HepG2 (cell line): ENCODE results near the gene PHLPP2. TPM values are rescaled to one million over a fixed set of nuclear protein-coding genes. Genes with fewer than 3 reads are reported as not detected.
A peak's percentile ranks its signal among the peaks of the same experiment; 100 is the strongest.

Source experiments
- ATF7 ChIP-seq, 2 experiments: fragments of 450-650 bp in 1 of 2; sonication (generic) in 1 of 2; formaldehyde crosslinking in 1 of 2; IDR thresholded peaks; 2 replicates each; pipeline versions ENCODE4 v1.4.0 to v1.6.1; 2016 to 2020; ENCODE audit warnings: antibody characterized with exemption in 1 of 2, mild to moderate bottlenecking in 1 of 2, missing genetic modification reagents in 1 of 2
- CEBPG ChIP-seq: IDR thresholded peaks from 2 replicates; pipeline ENCODE4 v1.6.1; 2016
- CHD2 ChIP-seq: IDR thresholded peaks from 2 replicates; pipeline ENCODE4 v1.6.1; 2011; ENCODE audit warnings: low read depth, low read length, improper control_type of control experiment
- GFI1 ChIP-seq: sonication (generic); formaldehyde crosslinking; IDR thresholded peaks from 2 replicates; pipeline ENCODE4 v1.5.0; 2020; ENCODE audit warnings: missing genetic modification reagents, mild to moderate bottlenecking, borderline replicate concordance
- ISL2 ChIP-seq: sonication (generic); formaldehyde crosslinking; IDR thresholded peaks from 2 replicates; pipeline ENCODE4 v1.5.0; 2020; ENCODE audit warnings: missing genetic modification reagents
- MYNN ChIP-seq: sonication (generic); formaldehyde crosslinking; IDR thresholded peaks from 2 replicates; pipeline ENCODE4 v1.4.0; 2020; ENCODE audit warnings: mild to moderate bottlenecking, low read depth, missing genetic modification reagents
- NCOA5 ChIP-seq: sonication (generic); formaldehyde crosslinking; IDR thresholded peaks from 2 replicates; pipeline ENCODE4 v1.4.0; 2020; ENCODE audit warnings: missing genetic modification reagents
- POLR2G ChIP-seq: fragments of 200-400 bp; formaldehyde crosslinking; IDR thresholded peaks from 2 replicates; pipeline ENCODE4 v1.6.1; 2018; ENCODE audit warnings: mild to moderate bottlenecking, low read depth, low read length, moderate library complexity
- ZBTB38 ChIP-seq: sonication (generic); formaldehyde crosslinking; IDR thresholded peaks from 2 replicates; pipeline ENCODE4 v1.5.1; 2020; ENCODE audit warnings: mild to moderate bottlenecking, missing genetic modification reagents
- ZNF326 ChIP-seq: sonication (generic); formaldehyde crosslinking; IDR thresholded peaks from 2 replicates; pipeline ENCODE4 v1.4.0; 2020; ENCODE audit warnings: missing genetic modification reagents, borderline replicate concordance
- ZNF510 ChIP-seq: sonication (generic); formaldehyde crosslinking; IDR thresholded peaks from 2 replicates; pipeline ENCODE4 v1.4.0; 2020; ENCODE audit warnings: low read depth, mild to moderate bottlenecking, missing genetic modification reagents
- ZNF563 ChIP-seq: sonication (generic); formaldehyde crosslinking; IDR thresholded peaks from 2 replicates; pipeline ENCODE4 v1.8.0; 2022; ENCODE audit warnings: mild to moderate bottlenecking, moderate library complexity, missing genetic modification reagents
- ZNF788 ChIP-seq: sonication (generic); formaldehyde crosslinking; IDR thresholded peaks from 2 replicates; pipeline ENCODE4 v1.5.0; 2020; ENCODE audit warnings: mild to moderate bottlenecking, missing genetic modification reagents, borderline replicate concordance
- polyA plus RNA-seq, 8 experiments: library from polyadenylated mRNA; depleted of rRNA in 3 of 8; stranded (reverse) in 7 of 8; unstranded in 1 of 8; fragments of >200 nt; fragmentation: Illumina TruSeq in 4 of 8; extraction: Trizol in 4 of 8; gene quantifications; 2 replicates each; pipeline versions ENCODE4 v1.2.1 to v1.2.3, GENCODE V29; 2011 to 2016; ENCODE audit warnings: low read depth in 4 of 8, missing spikeins in 1 of 8, mixed read lengths in 1 of 8; ENCODE audit not compliant: insufficient read depth in 1 of 8
- total RNA-seq, 5 experiments: library from RNA; depleted of rRNA; stranded (reverse); fragments of >200 nt; fragmentation: Illumina TruSeq; extraction: Trizol; gene quantifications; 2 replicates each; pipeline ENCODE4 v1.2.3, GENCODE V29; 2016; ENCODE audit warnings: low read depth in 1 of 5
- TF ChIP-seq, protein P1 (sequence below): sonication (generic); formaldehyde crosslinking; IDR thresholded peaks from 2 replicates; pipeline ENCODE4 v1.4.0; 2020; ENCODE audit warnings: mild to moderate bottlenecking, missing genetic modification reagents, borderline replicate concordance
- TF ChIP-seq, protein P2 (sequence below): sonication (generic); formaldehyde crosslinking; IDR thresholded peaks from 2 replicates; pipeline ENCODE4 v1.4.0; 2020; ENCODE audit warnings: missing genetic modification reagents
- TF ChIP-seq, protein P3 (sequence below): sonication (generic); formaldehyde crosslinking; IDR thresholded peaks from 2 replicates; pipeline ENCODE4 v1.4.0; 2020; ENCODE audit warnings: missing genetic modification reagents
- TF ChIP-seq, protein P4 (sequence below): sonication (generic); formaldehyde crosslinking; IDR thresholded peaks from 2 replicates; pipeline ENCODE4 v1.5.0; 2020; ENCODE audit warnings: mild to moderate bottlenecking, missing genetic modification reagents
- TF ChIP-seq, protein P5 (sequence below): sonication (generic); formaldehyde crosslinking; IDR thresholded peaks from 2 replicates; pipeline ENCODE4 v1.4.0; 2020; ENCODE audit warnings: missing genetic modification reagents, borderline replicate concordance

PHLPP2 gene
- total and polyA plus RNA-seq, 2 of the 13 experiments (the other 11 are each of a cell fraction or from before 2014, with no cell fraction given): 8.9 TPM

DNA sequence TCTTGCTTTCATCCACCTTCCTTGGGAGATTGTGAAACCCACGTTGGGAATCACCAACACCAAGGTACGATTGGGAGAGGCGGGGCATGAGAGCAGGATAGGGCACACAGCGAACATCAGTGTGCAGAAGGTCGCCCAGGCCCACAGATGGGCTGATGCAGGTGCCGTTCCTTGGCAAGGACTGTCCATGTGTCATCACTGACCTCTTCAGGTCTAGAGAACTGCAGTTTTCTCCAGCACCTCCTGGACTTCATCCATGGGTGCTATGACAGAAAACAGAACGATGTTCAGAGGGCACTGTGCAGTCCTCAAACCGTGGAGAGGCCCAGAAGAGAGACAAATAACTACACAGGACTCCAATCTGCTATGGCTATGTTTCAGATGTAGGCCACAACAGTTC lies 123.7 kb downstream of the PHLPP2 start (continued):
- TF ChIP-seq, protein P1, sequence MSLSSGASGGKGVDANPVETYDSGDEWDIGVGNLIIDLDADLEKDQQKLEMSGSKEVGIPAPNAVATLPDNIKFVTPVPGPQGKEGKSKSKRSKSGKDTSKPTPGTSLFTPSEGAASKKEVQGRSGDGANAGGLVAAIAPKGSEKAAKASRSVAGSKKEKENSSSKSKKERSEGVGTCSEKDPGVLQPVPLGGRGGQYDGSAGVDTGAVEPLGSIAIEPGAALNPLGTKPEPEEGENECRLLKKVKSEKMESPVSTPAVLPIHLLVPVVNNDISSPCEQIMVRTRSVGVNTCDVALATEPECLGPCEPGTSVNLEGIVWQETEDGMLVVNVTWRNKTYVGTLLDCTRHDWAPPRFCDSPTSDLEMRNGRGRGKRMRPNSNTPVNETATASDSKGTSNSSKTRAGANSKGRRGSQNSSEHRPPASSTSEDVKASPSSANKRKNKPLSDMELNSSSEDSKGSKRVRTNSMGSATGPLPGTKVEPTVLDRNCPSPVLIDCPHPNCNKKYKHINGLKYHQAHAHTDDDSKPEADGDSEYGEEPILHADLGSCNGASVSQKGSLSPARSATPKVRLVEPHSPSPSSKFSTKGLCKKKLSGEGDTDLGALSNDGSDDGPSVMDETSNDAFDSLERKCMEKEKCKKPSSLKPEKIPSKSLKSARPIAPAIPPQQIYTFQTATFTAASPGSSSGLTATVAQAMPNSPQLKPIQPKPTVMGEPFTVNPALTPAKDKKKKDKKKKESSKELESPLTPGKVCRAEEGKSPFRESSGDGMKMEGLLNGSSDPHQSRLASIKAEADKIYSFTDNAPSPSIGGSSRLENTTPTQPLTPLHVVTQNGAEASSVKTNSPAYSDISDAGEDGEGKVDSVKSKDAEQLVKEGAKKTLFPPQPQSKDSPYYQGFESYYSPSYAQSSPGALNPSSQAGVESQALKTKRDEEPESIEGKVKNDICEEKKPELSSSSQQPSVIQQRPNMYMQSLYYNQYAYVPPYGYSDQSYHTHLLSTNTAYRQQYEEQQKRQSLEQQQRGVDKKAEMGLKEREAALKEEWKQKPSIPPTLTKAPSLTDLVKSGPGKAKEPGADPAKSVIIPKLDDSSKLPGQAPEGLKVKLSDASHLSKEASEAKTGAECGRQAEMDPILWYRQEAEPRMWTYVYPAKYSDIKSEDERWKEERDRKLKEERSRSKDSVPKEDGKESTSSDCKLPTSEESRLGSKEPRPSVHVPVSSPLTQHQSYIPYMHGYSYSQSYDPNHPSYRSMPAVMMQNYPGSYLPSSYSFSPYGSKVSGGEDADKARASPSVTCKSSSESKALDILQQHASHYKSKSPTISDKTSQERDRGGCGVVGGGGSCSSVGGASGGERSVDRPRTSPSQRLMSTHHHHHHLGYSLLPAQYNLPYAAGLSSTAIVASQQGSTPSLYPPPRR (CRISPR knock-in tag): no peak
- TF ChIP-seq, protein P2, sequence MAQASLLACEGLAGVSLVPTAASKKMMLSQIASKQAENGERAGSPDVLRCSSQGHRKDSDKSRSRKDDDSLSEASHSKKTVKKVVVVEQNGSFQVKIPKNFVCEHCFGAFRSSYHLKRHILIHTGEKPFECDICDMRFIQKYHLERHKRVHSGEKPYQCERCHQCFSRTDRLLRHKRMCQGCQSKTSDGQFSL (CRISPR knock-in tag): no peak
- TF ChIP-seq ZNF563 (no peak), POLR2G (no peak), MYNN (CRISPR knock-in tag) (no peak), CEBPG (CRISPR knock-in tag) (no peak; the same call in 1 of the 2 replicates), ISL2 (no peak), CHD2 (no peak), ATF7 (IDR thresholded peaks at IDR 0.05) (no peak), ATF7 (CRISPR knock-in tag; IDR thresholded peaks at IDR 0.05) (no peak), ZNF788 (CRISPR knock-in tag) (peak; percentile 34; the same call in 1 of the 2 replicates), ZNF510 (CRISPR knock-in tag) (no peak), ZBTB38 (peak; percentile 92), NCOA5 (CRISPR knock-in tag) (no peak), ZNF326 (no peak), GFI1 (no peak)
- TF ChIP-seq, protein P3, sequence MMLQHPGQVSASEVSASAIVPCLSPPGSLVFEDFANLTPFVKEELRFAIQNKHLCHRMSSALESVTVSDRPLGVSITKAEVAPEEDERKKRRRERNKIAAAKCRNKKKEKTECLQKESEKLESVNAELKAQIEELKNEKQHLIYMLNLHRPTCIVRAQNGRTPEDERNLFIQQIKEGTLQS (CRISPR knock-in tag): no peak
- TF ChIP-seq, protein P4, sequence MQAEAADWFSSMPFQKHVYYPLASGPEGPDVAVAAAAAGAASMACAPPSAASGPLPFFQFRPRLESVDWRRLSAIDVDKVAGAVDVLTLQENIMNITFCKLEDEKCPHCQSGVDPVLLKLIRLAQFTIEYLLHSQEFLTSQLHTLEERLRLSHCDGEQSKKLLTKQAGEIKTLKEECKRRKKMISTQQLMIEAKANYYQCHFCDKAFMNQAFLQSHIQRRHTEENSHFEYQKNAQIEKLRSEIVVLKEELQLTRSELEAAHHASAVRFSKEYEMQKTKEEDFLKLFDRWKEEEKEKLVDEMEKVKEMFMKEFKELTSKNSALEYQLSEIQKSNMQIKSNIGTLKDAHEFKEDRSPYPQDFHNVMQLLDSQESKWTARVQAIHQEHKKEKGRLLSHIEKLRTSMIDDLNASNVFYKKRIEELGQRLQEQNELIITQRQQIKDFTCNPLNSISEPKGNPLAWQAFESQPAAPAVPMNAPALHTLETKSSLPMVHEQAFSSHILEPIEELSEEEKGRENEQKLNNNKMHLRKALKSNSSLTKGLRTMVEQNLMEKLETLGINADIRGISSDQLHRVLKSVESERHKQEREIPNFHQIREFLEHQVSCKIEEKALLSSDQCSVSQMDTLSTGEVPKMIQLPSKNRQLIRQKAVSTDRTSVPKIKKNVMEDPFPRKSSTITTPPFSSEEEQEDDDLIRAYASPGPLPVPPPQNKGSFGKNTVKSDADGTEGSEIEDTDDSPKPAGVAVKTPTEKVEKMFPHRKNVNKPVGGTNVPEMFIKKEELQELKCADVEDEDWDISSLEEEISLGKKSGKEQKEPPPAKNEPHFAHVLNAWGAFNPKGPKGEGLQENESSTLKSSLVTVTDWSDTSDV (CRISPR knock-in tag): no peak
- TF ChIP-seq, protein P5, sequence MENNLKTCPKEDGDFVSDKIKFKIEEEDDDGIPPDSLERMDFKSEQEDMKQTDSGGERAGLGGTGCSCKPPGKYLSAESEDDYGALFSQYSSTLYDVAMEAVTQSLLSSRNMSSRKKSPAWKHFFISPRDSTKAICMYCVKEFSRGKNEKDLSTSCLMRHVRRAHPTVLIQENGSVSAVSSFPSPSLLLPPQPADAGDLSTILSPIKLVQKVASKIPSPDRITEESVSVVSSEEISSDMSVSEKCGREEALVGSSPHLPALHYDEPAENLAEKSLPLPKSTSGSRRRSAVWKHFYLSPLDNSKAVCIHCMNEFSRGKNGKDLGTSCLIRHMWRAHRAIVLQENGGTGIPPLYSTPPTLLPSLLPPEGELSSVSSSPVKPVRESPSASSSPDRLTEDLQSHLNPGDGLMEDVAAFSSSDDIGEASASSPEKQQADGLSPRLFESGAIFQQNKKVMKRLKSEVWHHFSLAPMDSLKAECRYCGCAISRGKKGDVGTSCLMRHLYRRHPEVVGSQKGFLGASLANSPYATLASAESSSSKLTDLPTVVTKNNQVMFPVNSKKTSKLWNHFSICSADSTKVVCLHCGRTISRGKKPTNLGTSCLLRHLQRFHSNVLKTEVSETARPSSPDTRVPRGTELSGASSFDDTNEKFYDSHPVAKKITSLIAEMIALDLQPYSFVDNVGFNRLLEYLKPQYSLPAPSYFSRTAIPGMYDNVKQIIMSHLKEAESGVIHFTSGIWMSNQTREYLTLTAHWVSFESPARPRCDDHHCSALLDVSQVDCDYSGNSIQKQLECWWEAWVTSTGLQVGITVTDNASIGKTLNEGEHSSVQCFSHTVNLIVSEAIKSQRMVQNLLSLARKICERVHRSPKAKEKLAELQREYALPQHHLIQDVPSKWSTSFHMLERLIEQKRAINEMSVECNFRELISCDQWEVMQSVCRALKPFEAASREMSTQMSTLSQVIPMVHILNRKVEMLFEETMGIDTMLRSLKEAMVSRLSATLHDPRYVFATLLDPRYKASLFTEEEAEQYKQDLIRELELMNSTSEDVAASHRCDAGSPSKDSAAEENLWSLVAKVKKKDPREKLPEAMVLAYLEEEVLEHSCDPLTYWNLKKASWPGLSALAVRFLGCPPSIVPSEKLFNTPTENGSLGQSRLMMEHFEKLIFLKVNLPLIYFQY: 0 out of 2 replicates have a peak, but pooled peaks have one; percentile 24
